ENCODE measurements around the gene TRPM8. TPM values are rescaled to one million over a fixed set of nuclear protein-coding genes. Genes with fewer than 3 reads are reported as not detected.

Gene TRPM8
- total RNA-seq, 1 experiment from 2014 or later, result 3.9 TPM

GRCh38 chr2:233901884-233902283 lies 15.3 kb upstream of the TRPM8 start:
- TF ChIP-seq CTCF (IDR thresholded peaks at IDR 0.05) (no peak), SIN3A (IDR thresholded peaks at IDR 0.05; ENCODE audit: borderline replicate concordance, insufficient read depth, low read depth, low read length) (no peak), TCF7L2 (IDR thresholded peaks at IDR 0.05; ENCODE audit: low read depth, low read length) (no peak), REST (IDR thresholded peaks at IDR 0.05; ENCODE audit: insufficient read depth in 1 of 2, low read depth in 2 of 2, low read length in 1 of 2) (no peak)
- Histone ChIP-seq H3K36me3 (ENCODE audit: control insufficient read depth, insufficient read depth, low read length) (no peaks in the 10 kb centered on the region), H3K4me3 (ENCODE audit: low read depth in 2 of 2, low read length in 2 of 2) (no peak overlapping the region), H3K4me1 (ENCODE audit: control insufficient read depth, insufficient read depth, low read length) (no peaks in the 10 kb centered on the region), H3K27ac (ENCODE audit: low read length) (no peak overlapping the region), H3K9me3 (ENCODE audit: control insufficient read depth, insufficient read depth, low read depth, low read length) (no peaks in the 10 kb centered on the region), H3K27me3 (ENCODE audit: control insufficient read depth, insufficient read depth, low read length) (no peaks in the 10 kb centered on the region)
- intact Hi-C loops (cut with micrococcal nuclease; ENCODE audit: unreplicated experiment) (no loop called here), in situ Hi-C loops (cut with HindIII; ENCODE audit: low pct_unique_long_range_greater_than_20kb, low sequenced_read_pairs) (no loop called here)
- no TSS peak for BruUV-seq (replicated peaks)
- DNase-seq (ENCODE audit: low read depth, low spot score), result no peak
- no peak for ATAC-seq
- ChIA-PET CTCF (no interaction called here), POLR2A (no interaction called here)

GRCh38 chr2:233905945-233906344 lies 11.2 kb upstream of the TRPM8 start:
- no TSS peak for BruUV-seq (replicated peaks)
- no peaks in the 10 kb centered on the region for H3K27me3 ChIP-seq (ENCODE audit: control insufficient read depth, insufficient read depth, low read length)
- no peak for ATAC-seq

More at GRCh38 chr2:233905945-233906344, 11.2 kb upstream of the TRPM8 start:
- Histone ChIP-seq H3K27ac (ENCODE audit: low read length) (no peak overlapping the region), H3K36me3 (ENCODE audit: control insufficient read depth, insufficient read depth, low read length) (no peaks in the 10 kb centered on the region), H3K9me3 (ENCODE audit: control insufficient read depth, insufficient read depth, low read depth, low read length) (no peaks in the 10 kb centered on the region), H3K4me3 (ENCODE audit: low read depth in 2 of 2, low read length in 2 of 2) (no peak overlapping the region), H3K4me1 (ENCODE audit: control insufficient read depth, insufficient read depth, low read length) (no peaks in the 10 kb centered on the region)
- CTCF ChIA-PET, result no interaction called here
- intact Hi-C loops (cut with micrococcal nuclease; ENCODE audit: unreplicated experiment) (no loop called here), in situ Hi-C loops (cut with HindIII; ENCODE audit: low pct_unique_long_range_greater_than_20kb, low sequenced_read_pairs) (no loop called here)
- TF ChIP-seq POLR2AphosphoS5 (IDR thresholded peaks at IDR 0.05; ENCODE audit: low read depth, low read length), result no peak
- TF ChIP-seq TCF7L2 (IDR thresholded peaks at IDR 0.05; ENCODE audit: low read depth, low read length), result no peak
- TF ChIP-seq SIN3A (IDR thresholded peaks at IDR 0.05; ENCODE audit: borderline replicate concordance, insufficient read depth, low read depth, low read length), result no peak
- TF ChIP-seq REST (IDR thresholded peaks at IDR 0.05; ENCODE audit: insufficient read depth in 1 of 2, low read depth in 2 of 2, low read length in 1 of 2), result no peak
- no peak for TF ChIP-seq CTCF (IDR thresholded peaks at IDR 0.05)
- POLR2A ChIA-PET, result no interaction called here
- no peak for DNase-seq (ENCODE audit: low read depth, low spot score)

All from Panc1 (cell line).